IPS DF 4.7 (cell line): Measurements from ENCODE around the gene CRYZ.

Source experiments
- DNase-seq: peaks from one replicate; pipeline ENCODE4 v3.0.0-alpha.2; 2013; ENCODE audit warnings: low spot score; ENCODE audit errors: extremely low read depth

Gene CRYZ

DNA sequence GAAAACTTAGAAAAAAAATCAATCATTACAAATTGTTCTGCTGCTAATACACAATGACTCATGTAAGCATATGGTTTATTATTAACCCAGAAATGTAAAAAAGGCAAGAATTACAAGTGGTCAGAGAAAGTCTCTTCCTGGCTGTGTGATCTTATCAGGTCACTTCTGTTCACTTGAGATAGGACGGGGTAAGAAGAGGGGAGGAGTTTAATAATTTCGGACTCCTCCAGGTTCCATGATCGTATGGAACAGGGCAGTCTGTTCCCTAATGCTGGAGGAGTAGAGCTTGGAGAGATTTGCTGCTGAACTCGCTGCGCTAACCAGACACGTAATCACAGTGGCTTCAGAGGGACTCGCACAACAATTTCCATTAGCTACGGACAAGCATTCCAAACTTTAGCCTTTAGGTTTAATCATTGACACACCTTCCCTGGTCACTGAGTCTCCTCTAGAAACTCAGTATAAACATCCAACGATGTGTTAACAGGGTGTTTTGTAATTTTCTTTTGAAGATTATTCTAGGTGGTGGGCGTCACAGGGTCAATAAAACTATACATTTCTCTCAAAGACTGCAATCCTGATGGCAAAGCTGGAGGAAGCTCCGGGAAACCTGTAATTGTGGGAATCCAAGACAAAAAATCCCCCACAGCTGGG, 1.3 kb downstream of the CRYZ start:
- DNase-seq: no peak

DNA sequence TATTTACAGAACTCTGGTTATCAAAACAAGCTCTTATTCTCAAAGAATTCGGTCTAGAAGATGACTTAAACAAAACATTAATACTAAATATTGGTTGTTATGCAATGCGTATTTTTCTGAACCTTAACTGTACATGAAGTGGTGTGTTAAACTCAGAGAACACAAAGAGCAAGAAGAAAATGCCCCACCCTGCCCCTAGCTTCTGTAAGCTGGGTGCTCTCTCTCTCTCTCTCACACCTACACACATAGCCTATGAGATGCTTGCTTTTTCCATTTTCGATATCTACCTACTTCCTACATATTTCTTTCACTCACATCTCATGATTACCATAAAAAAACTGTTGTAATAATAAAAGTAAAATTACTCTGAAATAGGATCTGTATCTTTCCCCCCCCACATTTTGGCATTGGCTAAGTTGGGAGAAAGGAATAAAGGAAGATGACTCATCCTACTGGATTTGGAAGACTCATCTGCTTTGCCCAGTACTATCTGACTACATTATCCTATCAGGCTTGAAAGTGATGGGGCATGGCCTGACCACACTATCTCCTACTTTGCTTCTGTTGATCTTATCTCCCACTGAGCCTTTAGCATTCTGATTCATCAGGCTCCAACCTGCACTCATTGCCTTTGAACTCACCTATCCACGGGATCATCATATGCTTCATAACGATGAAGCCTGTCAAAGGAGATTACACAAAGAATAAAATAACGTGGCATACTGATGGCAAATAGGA, 2.9 kb downstream of the CRYZ start:
- no peak for DNase-seq

DNA sequence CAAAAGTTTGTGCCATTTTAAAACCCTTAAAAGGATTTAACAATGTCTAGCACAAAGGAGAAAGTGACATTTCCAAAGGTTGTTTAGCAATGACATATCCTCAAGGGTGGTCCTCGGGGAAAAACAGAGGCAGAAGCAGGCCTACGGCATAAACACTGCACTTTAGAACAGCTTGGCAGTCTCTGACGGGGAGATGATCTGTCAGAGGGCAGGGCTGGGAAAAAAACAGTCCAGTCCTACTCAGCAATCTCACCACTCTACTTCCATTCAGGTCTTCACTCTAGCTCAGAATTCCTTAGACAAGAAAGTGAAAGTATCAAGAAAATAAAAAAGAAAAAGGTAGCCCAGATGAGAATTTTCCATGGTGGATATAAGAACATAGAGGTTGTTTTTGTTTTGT, 4.1 kb downstream of the CRYZ start:
- DNase-seq: no peak

DNA sequence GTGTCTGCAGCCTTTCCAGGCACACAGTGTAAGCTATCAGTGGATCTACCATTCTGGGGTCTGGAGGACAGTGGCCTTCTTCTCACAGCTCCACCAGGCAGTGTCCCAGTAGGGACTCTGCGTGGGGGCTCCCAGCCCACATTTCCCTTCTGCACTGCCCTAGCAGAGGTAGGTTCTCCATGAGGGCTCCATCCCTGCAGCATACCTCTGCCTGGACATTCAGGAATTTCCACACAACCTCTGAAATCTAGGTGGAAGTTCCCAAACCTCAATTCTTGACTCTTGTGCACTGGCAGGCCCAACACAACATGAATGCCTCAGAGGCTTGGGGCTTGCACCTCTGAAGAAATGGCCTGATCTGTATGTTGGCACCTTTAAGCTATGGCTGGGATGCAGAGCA, 6.8 kb downstream of the CRYZ start:
- no peak for DNase-seq

DNA sequence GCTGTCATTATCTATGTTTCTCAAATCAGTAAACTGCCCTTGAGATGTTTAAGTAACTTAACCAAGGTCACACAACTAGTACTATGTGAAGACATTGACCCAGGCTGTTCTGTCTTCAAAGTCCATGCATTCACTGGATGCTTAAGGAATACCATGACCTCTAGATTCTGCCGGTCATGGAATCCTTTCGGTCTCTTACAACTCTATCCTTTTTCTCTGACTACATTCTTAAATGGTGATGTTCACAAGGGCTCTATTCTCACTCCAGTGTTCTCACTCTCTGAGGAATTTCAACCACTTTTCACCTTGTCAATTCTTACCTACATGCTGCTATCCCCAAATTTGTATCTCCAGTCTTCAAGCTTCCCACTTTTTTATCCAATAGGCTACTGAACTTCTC, 15.2 kb downstream of the CRYZ start:
- DNase-seq: no peak

DNA sequence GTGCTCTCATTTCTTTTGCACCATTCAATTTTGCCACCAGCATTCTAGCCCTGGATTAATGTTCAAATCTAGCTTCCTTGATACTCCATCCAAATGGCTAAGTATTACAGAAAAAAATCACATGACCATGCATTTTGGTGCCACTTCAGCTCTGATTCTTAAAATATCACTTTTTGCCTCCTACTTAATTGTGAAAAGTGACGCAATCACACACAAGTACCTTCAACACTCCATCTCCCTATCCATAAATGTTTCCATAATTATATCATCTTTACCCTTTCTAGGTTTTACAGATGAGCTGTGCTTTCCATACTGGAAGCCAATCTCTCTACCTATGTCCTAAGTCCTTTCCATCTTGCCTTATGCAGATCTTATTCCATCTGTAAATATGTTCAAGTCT, 16.0 kb downstream of the CRYZ start:
- no peak for DNase-seq

DNA sequence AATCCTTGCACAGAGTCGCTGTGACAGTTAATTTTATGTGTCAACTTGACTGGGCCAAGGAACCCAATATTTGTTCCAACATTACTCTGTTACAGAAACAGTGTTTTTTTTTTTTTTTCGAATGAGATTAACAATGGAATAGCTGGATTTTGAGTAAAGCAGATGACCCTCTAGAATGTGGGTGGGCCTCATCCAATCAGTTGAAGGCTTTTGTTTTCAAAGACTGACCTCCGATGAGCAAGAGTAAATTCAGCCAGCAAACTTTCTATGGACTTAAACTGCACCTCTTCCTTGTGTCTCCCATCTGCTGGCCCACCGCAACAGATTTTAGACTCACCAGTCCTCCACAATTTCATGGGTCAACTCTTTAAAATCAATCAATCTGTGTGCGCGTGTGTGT, 17.0 kb downstream of the CRYZ start:
- no peak for DNase-seq

DNA sequence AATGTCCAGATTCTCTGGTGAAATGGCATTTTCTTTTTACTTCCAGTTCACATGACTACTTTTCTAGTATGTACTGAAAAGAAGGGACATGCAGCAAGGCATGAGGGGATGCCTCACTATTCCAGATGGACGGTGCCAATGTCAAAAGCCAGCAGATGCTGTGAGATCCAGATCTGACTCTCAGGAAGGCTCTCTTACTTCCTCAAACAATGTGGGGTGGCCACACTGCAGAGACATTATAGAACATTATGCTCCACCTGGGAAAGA, 17.7 kb downstream of the CRYZ start:
- DNase-seq: no peak

DNA sequence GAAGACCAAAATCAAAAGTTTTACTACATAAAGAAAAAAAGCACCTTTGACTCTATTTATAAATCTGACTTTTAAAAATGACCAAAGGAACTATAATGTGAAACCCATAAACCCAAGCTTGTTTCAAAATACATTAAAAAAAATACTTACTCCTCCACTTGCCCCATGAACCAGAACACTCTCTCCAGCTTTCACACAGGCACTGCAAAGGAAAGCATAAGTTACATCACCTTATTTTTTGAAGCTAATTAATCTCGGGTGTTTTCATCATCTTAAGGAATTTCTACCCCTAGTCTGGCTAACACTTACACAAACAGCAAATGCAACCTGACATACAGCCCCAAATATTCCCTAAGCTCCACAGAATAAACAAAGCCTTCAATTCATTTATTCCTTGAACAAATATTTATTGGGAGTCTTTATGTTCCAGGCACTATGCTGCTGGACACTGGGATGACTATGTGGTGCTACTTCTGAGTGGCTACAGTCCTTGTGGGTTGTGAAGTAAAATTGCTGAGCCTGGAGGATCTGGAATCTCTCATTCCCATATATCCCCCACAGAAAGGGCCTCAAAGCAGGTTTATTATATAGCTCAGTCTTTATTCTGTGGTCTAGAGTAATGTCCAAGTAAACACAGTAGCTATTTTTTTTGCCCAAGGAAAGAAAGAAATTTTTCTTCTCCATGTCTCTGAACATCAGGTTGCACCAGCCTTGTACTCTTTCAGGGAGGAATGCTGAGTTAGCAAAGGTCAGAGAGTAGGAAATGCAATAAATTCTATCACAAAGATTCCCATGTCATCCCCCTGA, 18.2 kb downstream of the CRYZ start:
- no peak for DNase-seq

DNA sequence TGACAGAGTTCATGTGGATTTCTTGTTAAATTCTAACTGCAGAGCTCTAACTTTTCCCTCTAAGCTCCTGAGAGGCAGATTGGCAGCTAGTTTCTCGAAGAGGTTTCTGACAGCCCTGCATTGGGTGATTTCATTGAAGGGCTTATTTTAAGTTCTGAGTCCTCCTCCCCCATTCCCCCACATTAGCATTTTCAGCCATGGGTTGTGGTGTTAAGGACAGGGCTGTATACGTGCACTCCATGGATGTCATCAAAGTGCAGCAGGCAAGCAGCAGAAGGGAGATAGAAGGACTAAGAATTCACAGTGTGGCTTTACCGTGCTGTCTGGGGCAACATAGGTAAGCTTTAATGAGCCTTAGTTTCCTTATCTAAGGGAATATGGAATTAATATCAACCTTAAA, 19.0 kb downstream of the CRYZ start:
- no peak for DNase-seq

DNA sequence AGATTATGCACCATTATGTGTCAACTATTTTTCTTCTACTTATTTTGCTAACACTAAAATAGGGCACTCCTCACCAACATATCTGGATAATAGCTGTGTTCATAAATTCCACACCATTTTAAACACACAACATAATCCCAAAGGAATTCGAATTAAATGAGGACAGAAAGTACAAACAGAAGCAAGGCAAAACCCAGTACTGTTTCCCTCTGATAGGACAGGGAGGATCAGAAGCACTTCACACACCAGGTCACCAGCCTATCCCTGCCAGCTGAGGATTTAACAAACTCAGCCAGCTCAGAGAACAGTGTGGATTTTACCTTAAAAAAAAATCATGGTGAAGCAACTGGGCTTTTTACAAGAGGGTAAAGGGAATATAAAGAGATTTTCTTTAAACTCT, 20.0 kb downstream of the CRYZ start:
- no peak for DNase-seq

DNA sequence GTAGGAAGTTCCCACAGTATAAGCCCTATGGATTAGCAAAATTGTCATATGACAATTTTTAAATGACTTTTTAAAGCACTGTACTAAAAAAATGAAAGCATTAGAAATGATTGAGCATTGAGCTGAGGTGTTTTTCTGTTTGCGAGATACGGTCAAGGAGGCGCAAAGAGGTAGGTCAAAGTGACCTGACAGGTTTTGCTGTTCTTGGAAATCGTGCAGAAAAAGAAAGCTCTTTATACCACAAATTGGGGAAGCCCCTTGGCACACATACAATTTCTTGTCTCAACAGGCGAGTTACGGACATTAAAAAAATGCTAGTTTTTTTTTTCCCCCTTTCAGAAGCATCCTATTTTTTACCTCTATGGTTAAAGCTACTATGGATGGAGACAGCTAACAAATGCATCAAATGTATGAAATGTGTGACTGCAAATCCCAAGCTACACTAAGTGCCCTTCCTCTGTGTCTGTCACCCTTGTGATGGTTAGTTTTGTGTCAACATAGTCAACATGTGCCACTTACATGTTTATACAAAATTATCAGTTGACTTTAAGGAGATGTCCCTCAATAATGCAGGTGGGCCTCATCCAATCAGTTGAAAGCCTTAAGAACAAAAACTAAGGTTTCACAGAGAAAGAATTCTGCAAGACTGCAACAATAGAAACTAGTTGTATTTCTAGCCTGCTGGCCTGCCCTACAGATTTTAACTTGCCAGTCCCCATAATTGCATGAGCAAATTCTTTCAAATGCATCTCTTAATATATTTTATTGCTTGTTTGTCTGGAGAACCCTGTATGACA, 29.3 kb downstream of the CRYZ start:
- no peak for DNase-seq

DNA sequence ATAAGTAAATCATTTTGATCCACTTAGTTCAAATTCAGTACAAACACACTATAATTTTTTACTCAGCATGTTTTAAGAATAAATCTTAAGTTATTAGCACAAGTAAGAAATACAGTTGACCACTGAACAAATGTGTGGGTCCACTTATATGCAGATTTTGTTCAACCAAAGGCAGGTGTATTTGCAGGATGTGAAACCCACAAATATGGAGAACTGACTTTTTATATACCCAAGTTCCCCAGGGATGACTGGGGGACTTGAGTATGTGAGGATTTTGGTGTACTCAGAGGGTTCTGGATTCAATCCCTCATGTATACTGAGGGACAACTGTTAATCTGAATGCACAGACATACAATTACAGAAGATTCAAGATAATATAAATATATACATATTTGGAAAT, 33.5 kb downstream of the CRYZ start:
- DNase-seq: no peak

DNA sequence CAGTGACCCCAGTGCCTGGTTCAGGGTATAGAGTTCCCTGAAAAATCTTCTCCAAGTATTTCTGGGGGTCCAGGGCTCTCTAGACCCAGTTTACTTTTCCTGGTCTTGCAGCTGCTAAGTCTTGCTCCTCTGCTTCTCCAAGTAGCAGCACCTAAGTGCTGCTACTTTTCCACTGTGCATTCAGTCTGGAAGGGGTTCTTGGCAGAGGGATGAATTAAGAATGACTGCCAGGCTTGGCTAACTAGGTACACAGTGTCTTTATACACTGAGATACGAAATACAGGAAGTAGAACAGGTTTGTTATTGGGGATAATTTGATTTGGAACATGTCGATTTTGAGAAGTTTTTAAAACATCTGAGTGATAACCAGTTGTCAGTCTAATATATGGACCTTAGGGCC, 35.0 kb downstream of the CRYZ start:
- no peak for DNase-seq

DNA sequence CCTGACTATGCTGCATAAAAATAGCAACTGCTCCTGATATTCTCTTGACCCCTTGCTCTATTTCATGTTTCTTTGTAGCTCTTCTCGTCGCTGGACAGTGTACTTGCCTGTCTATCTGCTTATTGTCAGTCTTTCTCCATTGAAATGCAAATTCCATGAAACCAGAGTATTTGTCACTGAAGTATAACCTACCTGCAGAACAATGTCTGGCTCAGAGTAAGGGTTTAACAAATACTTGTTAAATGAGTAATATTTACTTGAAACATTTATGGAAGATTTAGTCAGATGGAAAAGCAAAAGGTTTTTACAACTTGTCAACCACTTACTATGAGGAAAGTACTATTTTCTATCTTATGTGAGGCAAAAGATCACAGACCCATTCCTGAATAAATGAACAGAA, 39.4 kb downstream of the CRYZ start:
- no peak for DNase-seq

DNA sequence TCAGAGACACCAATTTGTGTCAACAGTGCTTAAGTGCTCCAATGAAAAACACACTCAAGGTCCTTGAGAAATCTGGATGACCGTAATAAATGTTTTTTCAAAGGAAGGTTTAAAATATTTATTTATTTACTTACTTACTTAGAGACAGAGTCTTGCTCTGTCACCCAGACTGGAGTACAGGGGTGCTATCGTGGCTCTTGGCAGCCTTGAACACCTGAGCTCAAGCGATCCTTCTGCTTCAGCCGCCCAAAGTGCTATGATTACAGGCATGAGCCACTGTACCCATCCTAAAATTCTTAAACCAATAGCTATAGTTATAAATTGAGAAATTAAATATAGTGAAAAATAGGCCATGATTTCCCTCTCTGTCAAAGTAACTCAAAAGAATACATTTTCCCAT, 41.9 kb downstream of the CRYZ start:
- no peak for DNase-seq

DNA sequence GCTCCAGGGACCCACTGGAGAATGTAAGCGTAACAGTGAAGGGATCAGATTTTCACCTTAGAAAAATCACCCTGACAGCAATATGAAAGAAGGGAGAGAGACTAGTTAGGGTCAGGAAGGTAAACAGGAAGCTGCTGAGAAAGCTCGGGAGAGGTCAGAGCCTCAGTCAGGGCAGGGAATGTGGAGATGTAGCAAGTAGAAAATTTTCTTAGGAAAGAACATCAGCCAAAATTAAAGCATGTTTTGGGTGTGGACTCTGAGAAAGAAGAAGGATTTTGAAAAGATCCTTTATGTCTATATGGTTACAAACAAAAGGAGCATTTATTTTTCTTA, 42.5 kb downstream of the CRYZ start:
- DNase-seq: no peak

DNA sequence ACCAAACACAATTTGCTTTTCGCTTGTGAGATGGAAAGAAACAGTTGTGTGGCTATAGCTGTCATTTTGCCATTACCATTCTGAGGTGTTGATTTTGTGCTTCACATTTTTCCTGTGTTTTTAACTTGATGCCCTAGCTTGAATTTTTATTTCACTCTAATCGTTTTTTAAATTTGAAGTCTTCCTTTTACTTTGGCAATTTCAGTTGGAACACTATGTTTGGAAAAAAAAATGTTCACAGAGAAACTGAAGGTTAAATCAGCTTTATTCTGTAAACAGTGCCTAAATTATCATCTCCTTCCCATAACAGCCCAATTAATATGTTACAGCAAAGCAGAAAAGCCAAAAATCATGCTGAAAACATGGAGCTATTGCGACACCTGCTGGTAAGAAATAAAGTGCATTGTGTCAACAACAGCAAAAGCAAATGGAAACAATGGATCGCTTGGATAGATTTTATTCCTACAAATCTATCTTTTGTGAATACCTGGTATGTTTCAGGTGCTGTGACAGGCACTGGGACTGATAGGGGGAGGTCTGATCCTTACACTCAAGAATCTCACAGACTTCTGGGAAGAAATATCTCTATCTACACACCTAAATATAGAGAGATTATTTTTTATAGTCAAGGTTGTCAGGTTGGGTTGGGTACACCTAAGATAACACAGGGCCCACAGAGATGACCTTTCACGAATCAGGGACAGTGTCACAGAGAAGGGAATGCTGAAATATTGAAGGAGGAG, 43.1 kb downstream of the CRYZ start:
- no peak for DNase-seq

DNA sequence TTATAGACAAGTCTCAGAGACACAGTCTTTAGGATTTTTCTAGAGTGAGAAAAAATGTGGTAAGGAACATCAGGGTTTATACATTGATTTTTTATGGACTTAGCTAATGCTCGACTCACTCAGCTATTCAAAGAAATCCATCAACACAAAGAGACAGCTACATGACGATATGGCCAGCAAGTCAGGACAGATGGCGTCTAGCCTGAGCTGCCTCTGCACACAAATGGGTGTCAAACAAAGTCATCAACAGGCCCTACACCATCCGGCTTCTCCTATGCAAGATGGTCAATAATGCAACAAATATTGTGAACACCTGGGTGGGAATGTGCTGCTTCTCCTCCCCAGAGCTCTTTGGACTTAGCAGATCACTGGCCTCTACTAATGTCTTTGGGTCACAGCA, 45.9 kb downstream of the CRYZ start:
- no peak for DNase-seq

DNA sequence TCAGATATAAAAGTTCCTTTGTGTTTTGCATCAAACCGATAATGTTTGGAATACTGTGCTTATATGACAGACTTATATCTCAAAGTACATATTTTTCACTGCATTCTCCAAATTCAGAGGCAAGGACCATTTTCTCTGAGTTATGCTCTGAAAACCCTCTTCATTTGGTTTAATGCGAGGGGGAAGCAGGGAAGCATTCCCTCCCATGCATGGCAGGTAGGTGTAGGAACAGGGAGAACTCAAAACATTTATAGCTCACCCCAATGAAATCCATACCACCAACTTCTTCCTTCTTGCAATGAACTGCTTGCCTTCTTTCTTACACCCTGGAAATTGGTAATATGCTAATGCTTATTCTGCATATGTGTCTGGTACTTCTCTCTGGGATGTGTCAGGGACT, 48.5 kb downstream of the CRYZ start:
- DNase-seq: no peak

DNA sequence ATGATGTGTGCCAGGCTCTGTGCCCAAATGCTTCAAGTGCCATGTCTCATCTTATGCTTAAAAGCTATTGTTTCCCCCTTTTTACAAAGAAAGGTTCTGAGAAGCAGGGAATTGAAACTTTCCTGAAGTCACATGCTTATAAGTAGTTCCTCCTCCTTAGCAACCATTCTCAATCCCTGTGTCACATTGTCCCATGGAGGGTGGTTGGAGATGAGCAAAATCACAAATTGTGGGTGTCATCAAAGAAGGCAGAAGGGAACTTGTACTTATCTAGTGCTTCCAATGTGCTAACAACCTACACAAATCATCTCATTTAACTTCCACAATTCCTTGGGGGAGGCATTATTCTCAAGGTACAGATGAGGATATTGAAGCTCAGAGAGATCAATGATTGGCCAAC, 49.2 kb downstream of the CRYZ start:
- no peak for DNase-seq

DNA sequence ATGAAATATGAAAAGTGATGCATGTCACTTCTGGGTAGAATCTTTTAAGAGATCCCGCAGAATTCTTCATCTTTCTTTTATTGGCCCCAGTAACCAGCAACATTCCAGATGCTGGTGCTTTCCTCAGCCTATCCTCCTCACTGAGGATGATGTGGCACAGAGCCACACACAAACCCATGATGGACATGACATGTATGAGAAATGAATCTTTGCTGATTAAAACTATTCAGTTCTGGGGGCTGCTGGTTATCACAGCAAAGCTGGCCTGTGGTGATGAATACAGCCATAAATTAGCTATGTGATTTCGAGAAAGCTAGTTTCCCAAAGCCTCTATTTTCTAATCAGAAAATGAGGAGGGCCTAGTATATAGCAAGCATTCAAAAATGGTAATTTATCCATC, 51.0 kb downstream of the CRYZ start:
- DNase-seq: no peak
